ENCODE measurements around the gene SEPTIN2.

DNA sequence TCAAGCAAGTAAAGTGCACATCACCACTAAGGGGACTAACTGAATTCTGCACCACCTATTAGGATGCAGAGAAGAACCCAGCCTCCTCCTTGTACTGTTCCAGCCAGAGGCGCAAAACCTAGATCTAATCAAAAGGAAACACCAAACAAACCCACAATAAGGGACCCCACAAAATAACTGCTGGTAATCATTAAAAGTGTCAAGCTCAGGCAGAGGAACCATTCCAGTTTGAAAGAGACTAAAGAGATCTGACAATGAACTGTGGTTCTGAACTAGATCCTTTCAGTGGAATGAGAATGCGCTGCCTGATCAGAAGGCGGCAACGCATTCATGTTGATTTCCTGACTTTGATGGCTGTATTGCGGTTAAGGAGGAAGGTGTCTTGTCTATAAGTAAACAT lies 17.1 kb upstream of the SEPTIN2 start:
- TF ChIP-seq, protein P1, sequence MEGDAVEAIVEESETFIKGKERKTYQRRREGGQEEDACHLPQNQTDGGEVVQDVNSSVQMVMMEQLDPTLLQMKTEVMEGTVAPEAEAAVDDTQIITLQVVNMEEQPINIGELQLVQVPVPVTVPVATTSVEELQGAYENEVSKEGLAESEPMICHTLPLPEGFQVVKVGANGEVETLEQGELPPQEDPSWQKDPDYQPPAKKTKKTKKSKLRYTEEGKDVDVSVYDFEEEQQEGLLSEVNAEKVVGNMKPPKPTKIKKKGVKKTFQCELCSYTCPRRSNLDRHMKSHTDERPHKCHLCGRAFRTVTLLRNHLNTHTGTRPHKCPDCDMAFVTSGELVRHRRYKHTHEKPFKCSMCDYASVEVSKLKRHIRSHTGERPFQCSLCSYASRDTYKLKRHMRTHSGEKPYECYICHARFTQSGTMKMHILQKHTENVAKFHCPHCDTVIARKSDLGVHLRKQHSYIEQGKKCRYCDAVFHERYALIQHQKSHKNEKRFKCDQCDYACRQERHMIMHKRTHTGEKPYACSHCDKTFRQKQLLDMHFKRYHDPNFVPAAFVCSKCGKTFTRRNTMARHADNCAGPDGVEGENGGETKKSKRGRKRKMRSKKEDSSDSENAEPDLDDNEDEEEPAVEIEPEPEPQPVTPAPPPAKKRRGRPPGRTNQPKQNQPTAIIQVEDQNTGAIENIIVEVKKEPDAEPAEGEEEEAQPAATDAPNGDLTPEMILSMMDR (IDR thresholded peaks at IDR 0.05) = no peak
- TF ChIP-seq POLR2A (IDR thresholded peaks at IDR 0.05) = no peak

All from heart left ventricle (tissue), 13 donors.